ENCODE data around the gene CYB5R3.

DNA sequence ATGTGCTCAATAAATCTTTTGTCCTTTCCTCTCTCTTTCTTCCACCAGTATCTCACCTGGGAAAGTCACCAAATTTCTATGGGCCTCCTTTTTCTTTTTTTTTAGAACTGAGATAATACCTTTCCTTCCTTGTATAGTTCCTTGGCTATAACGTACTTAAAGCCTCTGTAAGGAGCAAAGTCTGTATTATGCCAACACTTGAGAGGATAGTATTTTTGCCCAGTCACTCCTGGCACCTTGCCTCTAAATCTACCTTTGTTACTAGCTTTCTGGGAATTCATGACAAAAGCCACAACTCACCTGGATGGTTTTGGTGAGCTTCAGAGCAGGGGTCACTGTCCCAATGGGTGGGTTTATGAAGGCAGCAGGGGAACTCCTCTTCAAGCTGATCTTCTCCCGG is 46.7 kb downstream of the CYB5R3 start:
- no peak for TF ChIP-seq EZH2 (IDR thresholded peaks at IDR 0.05; ENCODE audit: low read depth)
- TF ChIP-seq, protein P1, sequence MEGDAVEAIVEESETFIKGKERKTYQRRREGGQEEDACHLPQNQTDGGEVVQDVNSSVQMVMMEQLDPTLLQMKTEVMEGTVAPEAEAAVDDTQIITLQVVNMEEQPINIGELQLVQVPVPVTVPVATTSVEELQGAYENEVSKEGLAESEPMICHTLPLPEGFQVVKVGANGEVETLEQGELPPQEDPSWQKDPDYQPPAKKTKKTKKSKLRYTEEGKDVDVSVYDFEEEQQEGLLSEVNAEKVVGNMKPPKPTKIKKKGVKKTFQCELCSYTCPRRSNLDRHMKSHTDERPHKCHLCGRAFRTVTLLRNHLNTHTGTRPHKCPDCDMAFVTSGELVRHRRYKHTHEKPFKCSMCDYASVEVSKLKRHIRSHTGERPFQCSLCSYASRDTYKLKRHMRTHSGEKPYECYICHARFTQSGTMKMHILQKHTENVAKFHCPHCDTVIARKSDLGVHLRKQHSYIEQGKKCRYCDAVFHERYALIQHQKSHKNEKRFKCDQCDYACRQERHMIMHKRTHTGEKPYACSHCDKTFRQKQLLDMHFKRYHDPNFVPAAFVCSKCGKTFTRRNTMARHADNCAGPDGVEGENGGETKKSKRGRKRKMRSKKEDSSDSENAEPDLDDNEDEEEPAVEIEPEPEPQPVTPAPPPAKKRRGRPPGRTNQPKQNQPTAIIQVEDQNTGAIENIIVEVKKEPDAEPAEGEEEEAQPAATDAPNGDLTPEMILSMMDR (conservative IDR thresholded peaks at IDR 0.05), result no peak

Measured in PC-9 (cell line).